Heart left ventricle (tissue), 13 donors: ENCODE data around the gene KRT85.

Source experiments
- POLR2A ChIP-seq, 2 donors: fragments of 450-650 bp; IDR thresholded peaks; one replicate each; pipeline ENCODE4 v1.6.1; 2017; ENCODE audit warnings: antibody characterized with exemption in 2 of 2, mild to moderate bottlenecking in 2 of 2, moderate library complexity in 2 of 2
- TF ChIP-seq, protein P1 (sequence below), 12 donors: fragments of 200-600 bp; sonication (generic) in 4 of 12; IDR thresholded peaks; one replicate each; pipeline versions ENCODE4 v1.5.0 to v1.8.0; 2018 to 2022; ENCODE audit warnings: antibody characterized with exemption in 12 of 12, mild to moderate bottlenecking in 5 of 12
- donor health status: ischemic (EF 13 %, LVEDD 7.1; RV severe dilation, severe dysfunction).
- donor health status: DM: no; HTN: yes; CAD: no.
- donor health status: DM: no; HTN: no; CAD: no.
- donor health status: ischemic (EF 25% LVEDD 6.9; RV normal size, moderate dysfunction).
- donor health status: ischemic (EF 25% LVEDD 5.7; RV mildly dilated, moderate dysfunction).
- donor health status: ischemic (EF 35%, LVEDD 5.7; RV mildly dilated, moderate dysfunction).
- donor health status: nonischemic (EF 11% LVEDD 7.7; RV severe dilation, severe dysfunction).
- donor health status: DM: yes; HTN: yes; CAD: no.
- donor health status: PGD.
- donor health status: ischemic (EF 29% LVEDD 5.4; RV normal size, mild dysfunction).
- donor health status: nonischemic (EF 23%, LVEDD 6.1; RV moderate dilation, normal function).

DNA sequence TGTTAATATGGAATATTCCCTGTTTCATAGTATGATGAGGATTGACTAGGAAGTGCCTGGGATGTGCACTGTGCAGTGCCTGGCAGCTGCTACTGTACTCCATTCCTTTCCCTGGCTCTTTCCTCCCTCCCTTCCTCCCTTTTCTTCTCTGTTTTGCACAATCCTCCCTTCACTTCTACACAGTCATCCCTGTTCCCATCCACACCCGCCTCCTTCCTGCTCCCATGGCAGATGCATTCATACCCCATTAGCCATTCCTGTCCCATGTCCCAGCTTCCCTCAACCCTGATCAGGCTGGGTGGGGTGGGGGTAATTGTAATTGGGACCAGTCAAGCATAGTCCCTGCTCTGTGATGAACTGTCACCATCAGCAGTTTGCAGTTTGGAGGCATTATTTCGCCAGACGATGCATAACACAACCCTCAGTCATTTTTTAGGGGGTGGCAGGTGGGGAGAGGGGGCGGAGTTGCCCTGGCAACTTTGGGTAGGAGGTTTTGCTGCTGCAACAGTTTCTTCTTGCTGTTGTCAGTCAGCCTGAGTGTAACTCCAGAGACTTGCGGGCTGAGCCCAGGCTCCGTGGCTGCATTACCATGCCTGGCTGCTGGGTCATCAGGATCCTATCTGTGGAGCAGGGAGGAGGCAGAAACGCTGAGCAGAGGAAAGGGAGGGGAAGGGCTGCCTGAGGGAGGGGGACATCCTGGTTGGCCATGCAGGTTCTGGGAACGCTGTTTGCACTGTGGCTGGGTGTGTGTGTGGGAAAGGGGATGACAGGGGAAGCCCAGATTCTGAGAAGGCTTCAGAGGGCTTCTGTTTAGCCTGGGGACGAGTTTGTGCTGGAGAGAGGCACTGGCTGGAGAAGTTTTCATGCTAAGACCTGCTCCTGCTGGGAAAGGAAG lies 22.3 kb upstream of the KRT85 start:
- TF ChIP-seq, protein P1, sequence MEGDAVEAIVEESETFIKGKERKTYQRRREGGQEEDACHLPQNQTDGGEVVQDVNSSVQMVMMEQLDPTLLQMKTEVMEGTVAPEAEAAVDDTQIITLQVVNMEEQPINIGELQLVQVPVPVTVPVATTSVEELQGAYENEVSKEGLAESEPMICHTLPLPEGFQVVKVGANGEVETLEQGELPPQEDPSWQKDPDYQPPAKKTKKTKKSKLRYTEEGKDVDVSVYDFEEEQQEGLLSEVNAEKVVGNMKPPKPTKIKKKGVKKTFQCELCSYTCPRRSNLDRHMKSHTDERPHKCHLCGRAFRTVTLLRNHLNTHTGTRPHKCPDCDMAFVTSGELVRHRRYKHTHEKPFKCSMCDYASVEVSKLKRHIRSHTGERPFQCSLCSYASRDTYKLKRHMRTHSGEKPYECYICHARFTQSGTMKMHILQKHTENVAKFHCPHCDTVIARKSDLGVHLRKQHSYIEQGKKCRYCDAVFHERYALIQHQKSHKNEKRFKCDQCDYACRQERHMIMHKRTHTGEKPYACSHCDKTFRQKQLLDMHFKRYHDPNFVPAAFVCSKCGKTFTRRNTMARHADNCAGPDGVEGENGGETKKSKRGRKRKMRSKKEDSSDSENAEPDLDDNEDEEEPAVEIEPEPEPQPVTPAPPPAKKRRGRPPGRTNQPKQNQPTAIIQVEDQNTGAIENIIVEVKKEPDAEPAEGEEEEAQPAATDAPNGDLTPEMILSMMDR (IDR thresholded peaks at IDR 0.05): no peak
- TF ChIP-seq POLR2A (IDR thresholded peaks at IDR 0.05): no peak
